Calu3 (cell line): ENCODE data around the gene ANKRD28. TPM values are rescaled to one million over a fixed set of nuclear protein-coding genes. Genes with fewer than 3 reads are reported as not detected.

ENCODE experiments used
- BruUV-seq: library from RNA; stranded (reverse); fragments of 400-500 nt; replicated peaks from 2 replicates; lab custom pipeline; 2021; lab: Mats Ljungman, UMichigan
- CTCF ChIA-PET: fragments of 300-600 bp; sonication (Branson Sonifier 250); formaldehyde crosslinking; loops from one replicate; lab custom pipeline; 2022; ENCODE audit warnings: antibody characterized with exemption; lab: Charles Lee
- DNase-seq: peaks from one replicate; pipeline ENCODE4 v3.0.0; 2022
- H3K27ac Mint-ChIP-seq: one replicate; pipeline ENCODE4 v1.8.0; 2022; ENCODE audit warnings: mixed read lengths; ENCODE audit not compliant: unreplicated experiment
- H3K27me3 Mint-ChIP-seq: one replicate; pipeline ENCODE4 v1.8.0; 2022; ENCODE audit warnings: mixed read lengths; ENCODE audit not compliant: unreplicated experiment
- H3K36me3 Mint-ChIP-seq: one replicate; pipeline ENCODE4 v1.8.0; 2022; ENCODE audit warnings: mild to moderate bottlenecking, moderate library complexity, mixed read lengths; ENCODE audit not compliant: insufficient read depth, unreplicated experiment
- H3K4me1 Mint-ChIP-seq: one replicate; pipeline ENCODE4 v1.8.0; 2022; ENCODE audit warnings: mild to moderate bottlenecking, low read depth, mixed read lengths; ENCODE audit not compliant: unreplicated experiment
- H3K4me3 Mint-ChIP-seq: one replicate; pipeline ENCODE4 v1.8.0; 2022; ENCODE audit warnings: mild to moderate bottlenecking, low read depth, moderate library complexity, mixed read lengths; ENCODE audit not compliant: unreplicated experiment
- H3K9me3 Mint-ChIP-seq: one replicate; pipeline ENCODE4 v1.8.0; 2022; ENCODE audit warnings: low read depth, mixed read lengths; ENCODE audit not compliant: unreplicated experiment
- CTCF ChIP-seq: fragments of 200-600 bp; IDR thresholded peaks from one replicate; pipeline ENCODE4 v1.8.0; 2022; ENCODE audit warnings: antibody characterized with exemption; ENCODE audit not compliant: unreplicated experiment
- intact Hi-C: fragments of 100-400 bp; cut with micrococcal nuclease; formaldehyde crosslinking; loops from one replicate; pipeline ENCODE4 v1.10.0; 2022; ENCODE audit not compliant: unreplicated experiment
- total RNA-seq: library from RNA; stranded (reverse); gene quantifications from 2 replicates; pipeline ENCODE4 v1.2.3, GENCODE V29; 2022

Gene ANKRD28
- total RNA-seq, 1 experiment from 2014 or later = 57.7 TPM

- H3K9me3 Mint-ChIP-seq = no peaks in the 10 kb centered on the region
- TF ChIP-seq CTCF = no peak
- H3K4me1 Mint-ChIP-seq = no peaks in the 10 kb centered on the region
- CTCF ChIA-PET = no interaction called here
- no peaks in the 10 kb centered on the region for H3K27me3 Mint-ChIP-seq
- H3K4me3 Mint-ChIP-seq = no peak overlapping the region
- DNase-seq = no peak
- H3K36me3 Mint-ChIP-seq = peaks cover 12% of the 10 kb centered on the region
- no TSS peak for BruUV-seq
- intact Hi-C loops = no loop called here
- H3K27ac Mint-ChIP-seq = no peak overlapping the region
Measured at GRCh38 chr3:15685927-15686326, 111.9 kb downstream of the ANKRD28 start.

GRCh38 chr3:15683253-15683652 is 114.5 kb downstream of the ANKRD28 start:
- H3K4me1 Mint-ChIP-seq = no peaks in the 10 kb centered on the region
- peaks cover 5% of the 10 kb centered on the region for H3K36me3 Mint-ChIP-seq
- intact Hi-C loops = no loop called here
- H3K9me3 Mint-ChIP-seq = no peaks in the 10 kb centered on the region
- no TSS peak for BruUV-seq
- H3K4me3 Mint-ChIP-seq = no peak overlapping the region
- no peak overlapping the region for H3K27ac Mint-ChIP-seq
- no peaks in the 10 kb centered on the region for H3K27me3 Mint-ChIP-seq
- no peak for DNase-seq
- CTCF ChIA-PET = no interaction called here
- TF ChIP-seq CTCF = no peak

- Mint-ChIP-seq H3K27me3 (no peaks in the 10 kb centered on the region), H3K4me3 (no peak overlapping the region), H3K27ac (no peak overlapping the region), H3K36me3 (peaks cover 5% of the 10 kb centered on the region), H3K9me3 (no peaks in the 10 kb centered on the region), H3K4me1 (no peaks in the 10 kb centered on the region)
- no peak for DNase-seq
- BruUV-seq = no TSS peak
- CTCF ChIA-PET = no interaction called here
- intact Hi-C loops = no loop called here
- no peak for TF ChIP-seq CTCF
Measured at GRCh38 chr3:15682561-15683185, 115.1 kb downstream of the ANKRD28 start.

- TF ChIP-seq CTCF = no peak
- H3K4me1 Mint-ChIP-seq = no peaks in the 10 kb centered on the region
- peaks cover 5% of the 10 kb centered on the region for H3K36me3 Mint-ChIP-seq
- H3K9me3 Mint-ChIP-seq = no peaks in the 10 kb centered on the region
- H3K4me3 Mint-ChIP-seq = no peak overlapping the region
- no TSS peak for BruUV-seq
- DNase-seq = no peak
- no peaks in the 10 kb centered on the region for H3K27me3 Mint-ChIP-seq
- intact Hi-C loops = no loop called here
- CTCF ChIA-PET = no interaction called here
- H3K27ac Mint-ChIP-seq = no peak overlapping the region
Measured at GRCh38 chr3:15681668-15682067, 116.1 kb downstream of the ANKRD28 start.
